H1 (cell line): ENCODE results near the gene GATD1. TPM values are rescaled to one million over a fixed set of nuclear protein-coding genes. Genes with fewer than 3 reads are reported as not detected.
A peak's percentile ranks its signal among the peaks of the same experiment; 100 is the strongest.

ENCODE experiments used
- CBX5 ChIP-seq: fragments of 300-800, 300-1000 bp; sonication (generic); IDR thresholded peaks from 2 replicates; pipeline ENCODE4 v1.7.1; 2016; ENCODE audit warnings: antibody characterized with exemption, low read length, low read depth
- CREB1 ChIP-seq: IDR thresholded peaks from 2 replicates; pipeline ENCODE4 v1.6.1; 2012; ENCODE audit warnings: inconsistent platforms
- CTBP2 ChIP-seq: IDR thresholded peaks from 2 replicates; pipeline ENCODE4 v1.7.0; 2011; ENCODE audit warnings: borderline replicate concordance, mild to moderate bottlenecking, moderate library complexity, mixed read lengths, low read length; ENCODE audit not compliant: insufficient read depth, insufficient read length
- EGR1 ChIP-seq: IDR thresholded peaks from 2 replicates; pipeline ENCODE4 v1.6.1; 2011; ENCODE audit warnings: low read depth, low read length, borderline replicate concordance
- GABPA ChIP-seq: IDR thresholded peaks from 2 replicates; pipeline ENCODE4 v1.6.1; 2011; ENCODE audit warnings: mild to moderate bottlenecking, low read length, moderate library complexity, borderline replicate concordance; ENCODE audit not compliant: insufficient read depth
- POU5F1 ChIP-seq: IDR thresholded peaks from 2 replicates; pipeline ENCODE4 v1.6.1; 2011; ENCODE audit warnings: low read depth, mild to moderate bottlenecking, low read length, moderate library complexity
- TAF1 ChIP-seq: IDR thresholded peaks from 2 replicates; pipeline ENCODE4 v1.6.1; 2011; ENCODE audit warnings: mild to moderate bottlenecking, low read depth, low read length
- TEAD4 ChIP-seq: IDR thresholded peaks from 2 replicates; pipeline ENCODE4 v1.6.1; 2012; ENCODE audit warnings: low read depth, low read length, inconsistent platforms, mixed read lengths
- polyA plus RNA-seq, 7 experiments: library from polyadenylated mRNA; depleted of rRNA in 3 of 7; stranded (reverse) in 5 of 7; unstranded in 2 of 7; fragments of >200 nt in 5 of 7; fragments of 200-250 nt in 2 of 7; gene quantifications; 1 replicate in 5 of 7; 2 replicates in 1 of 7; 4 replicates in 1 of 7; pipeline versions ENCODE4 v1.2.1 to v1.2.3, GENCODE V29; 2011 to 2013; ENCODE audit warnings: missing spikeins in 2 of 7, mixed read lengths in 2 of 7
- total RNA-seq: library from RNA; stranded (reverse); fragmentation: NEBNext Ultra II Directional; extraction: Animal tissue kit (Norgen Biotek cat#: 25700); gene quantifications from 2 replicates; pipeline ENCODE4 v1.2.1, GENCODE V29; 2021
- TF ChIP-seq, protein P1 (sequence below): IDR thresholded peaks from 2 replicates; pipeline ENCODE4 v1.6.1; 2012; ENCODE audit warnings: low read length, inconsistent platforms
- TF ChIP-seq, protein P2 (sequence below): fragments of 300-600 bp; sonication (generic); IDR thresholded peaks from 2 replicates; pipeline ENCODE4 v1.7.1; 2012; ENCODE audit warnings: low read length, moderate library complexity, mild to moderate bottlenecking, inconsistent platforms; ENCODE audit not compliant: insufficient replicate concordance

GATD1 gene
- total and polyA plus RNA-seq, 2 of the 8 experiments (the other 6 are each of a cell fraction or from before 2014, with no cell fraction given): 47.5 to 54.8 TPM

DNA sequence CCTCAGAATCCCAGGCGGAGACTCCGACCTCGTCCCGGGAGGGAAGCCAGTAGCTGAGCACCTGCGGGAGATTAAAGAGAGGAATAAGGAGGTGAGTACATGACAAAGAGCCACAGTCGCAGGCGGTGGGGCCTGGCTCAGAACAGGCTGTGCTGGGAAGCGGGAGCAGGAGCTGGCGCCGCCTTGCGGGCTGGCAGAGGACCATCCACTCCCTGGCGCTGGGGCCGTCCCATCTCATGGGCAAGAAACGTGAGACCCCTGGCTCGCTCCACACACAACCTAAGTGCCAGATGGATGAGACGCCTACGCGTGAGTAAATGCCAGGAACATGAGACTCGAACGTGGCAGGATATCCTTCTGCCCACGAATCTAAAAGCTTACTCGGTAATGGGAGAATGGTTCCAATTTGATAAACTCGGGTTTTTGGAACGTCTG is 6.3 kb upstream of the GATD1 start (continued):
- TF ChIP-seq, protein P1, sequence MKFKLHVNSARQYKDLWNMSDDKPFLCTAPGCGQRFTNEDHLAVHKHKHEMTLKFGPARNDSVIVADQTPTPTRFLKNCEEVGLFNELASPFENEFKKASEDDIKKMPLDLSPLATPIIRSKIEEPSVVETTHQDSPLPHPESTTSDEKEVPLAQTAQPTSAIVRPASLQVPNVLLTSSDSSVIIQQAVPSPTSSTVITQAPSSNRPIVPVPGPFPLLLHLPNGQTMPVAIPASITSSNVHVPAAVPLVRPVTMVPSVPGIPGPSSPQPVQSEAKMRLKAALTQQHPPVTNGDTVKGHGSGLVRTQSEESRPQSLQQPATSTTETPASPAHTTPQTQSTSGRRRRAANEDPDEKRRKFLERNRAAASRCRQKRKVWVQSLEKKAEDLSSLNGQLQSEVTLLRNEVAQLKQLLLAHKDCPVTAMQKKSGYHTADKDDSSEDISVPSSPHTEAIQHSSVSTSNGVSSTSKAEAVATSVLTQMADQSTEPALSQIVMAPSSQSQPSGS: no peak; the same call in 1 of the 2 replicates
- TF ChIP-seq TEAD4 (no peak), EGR1 (no peak), CREB1 (no peak), CTBP2 (peak; percentile 73), CBX5 (no peak), POU5F1 (no peak), GABPA (peak; percentile 77; the same call in 1 of the 2 replicates), TAF1 (peak; percentile 52; the same call in 1 of the 2 replicates)
- TF ChIP-seq, protein P2, sequence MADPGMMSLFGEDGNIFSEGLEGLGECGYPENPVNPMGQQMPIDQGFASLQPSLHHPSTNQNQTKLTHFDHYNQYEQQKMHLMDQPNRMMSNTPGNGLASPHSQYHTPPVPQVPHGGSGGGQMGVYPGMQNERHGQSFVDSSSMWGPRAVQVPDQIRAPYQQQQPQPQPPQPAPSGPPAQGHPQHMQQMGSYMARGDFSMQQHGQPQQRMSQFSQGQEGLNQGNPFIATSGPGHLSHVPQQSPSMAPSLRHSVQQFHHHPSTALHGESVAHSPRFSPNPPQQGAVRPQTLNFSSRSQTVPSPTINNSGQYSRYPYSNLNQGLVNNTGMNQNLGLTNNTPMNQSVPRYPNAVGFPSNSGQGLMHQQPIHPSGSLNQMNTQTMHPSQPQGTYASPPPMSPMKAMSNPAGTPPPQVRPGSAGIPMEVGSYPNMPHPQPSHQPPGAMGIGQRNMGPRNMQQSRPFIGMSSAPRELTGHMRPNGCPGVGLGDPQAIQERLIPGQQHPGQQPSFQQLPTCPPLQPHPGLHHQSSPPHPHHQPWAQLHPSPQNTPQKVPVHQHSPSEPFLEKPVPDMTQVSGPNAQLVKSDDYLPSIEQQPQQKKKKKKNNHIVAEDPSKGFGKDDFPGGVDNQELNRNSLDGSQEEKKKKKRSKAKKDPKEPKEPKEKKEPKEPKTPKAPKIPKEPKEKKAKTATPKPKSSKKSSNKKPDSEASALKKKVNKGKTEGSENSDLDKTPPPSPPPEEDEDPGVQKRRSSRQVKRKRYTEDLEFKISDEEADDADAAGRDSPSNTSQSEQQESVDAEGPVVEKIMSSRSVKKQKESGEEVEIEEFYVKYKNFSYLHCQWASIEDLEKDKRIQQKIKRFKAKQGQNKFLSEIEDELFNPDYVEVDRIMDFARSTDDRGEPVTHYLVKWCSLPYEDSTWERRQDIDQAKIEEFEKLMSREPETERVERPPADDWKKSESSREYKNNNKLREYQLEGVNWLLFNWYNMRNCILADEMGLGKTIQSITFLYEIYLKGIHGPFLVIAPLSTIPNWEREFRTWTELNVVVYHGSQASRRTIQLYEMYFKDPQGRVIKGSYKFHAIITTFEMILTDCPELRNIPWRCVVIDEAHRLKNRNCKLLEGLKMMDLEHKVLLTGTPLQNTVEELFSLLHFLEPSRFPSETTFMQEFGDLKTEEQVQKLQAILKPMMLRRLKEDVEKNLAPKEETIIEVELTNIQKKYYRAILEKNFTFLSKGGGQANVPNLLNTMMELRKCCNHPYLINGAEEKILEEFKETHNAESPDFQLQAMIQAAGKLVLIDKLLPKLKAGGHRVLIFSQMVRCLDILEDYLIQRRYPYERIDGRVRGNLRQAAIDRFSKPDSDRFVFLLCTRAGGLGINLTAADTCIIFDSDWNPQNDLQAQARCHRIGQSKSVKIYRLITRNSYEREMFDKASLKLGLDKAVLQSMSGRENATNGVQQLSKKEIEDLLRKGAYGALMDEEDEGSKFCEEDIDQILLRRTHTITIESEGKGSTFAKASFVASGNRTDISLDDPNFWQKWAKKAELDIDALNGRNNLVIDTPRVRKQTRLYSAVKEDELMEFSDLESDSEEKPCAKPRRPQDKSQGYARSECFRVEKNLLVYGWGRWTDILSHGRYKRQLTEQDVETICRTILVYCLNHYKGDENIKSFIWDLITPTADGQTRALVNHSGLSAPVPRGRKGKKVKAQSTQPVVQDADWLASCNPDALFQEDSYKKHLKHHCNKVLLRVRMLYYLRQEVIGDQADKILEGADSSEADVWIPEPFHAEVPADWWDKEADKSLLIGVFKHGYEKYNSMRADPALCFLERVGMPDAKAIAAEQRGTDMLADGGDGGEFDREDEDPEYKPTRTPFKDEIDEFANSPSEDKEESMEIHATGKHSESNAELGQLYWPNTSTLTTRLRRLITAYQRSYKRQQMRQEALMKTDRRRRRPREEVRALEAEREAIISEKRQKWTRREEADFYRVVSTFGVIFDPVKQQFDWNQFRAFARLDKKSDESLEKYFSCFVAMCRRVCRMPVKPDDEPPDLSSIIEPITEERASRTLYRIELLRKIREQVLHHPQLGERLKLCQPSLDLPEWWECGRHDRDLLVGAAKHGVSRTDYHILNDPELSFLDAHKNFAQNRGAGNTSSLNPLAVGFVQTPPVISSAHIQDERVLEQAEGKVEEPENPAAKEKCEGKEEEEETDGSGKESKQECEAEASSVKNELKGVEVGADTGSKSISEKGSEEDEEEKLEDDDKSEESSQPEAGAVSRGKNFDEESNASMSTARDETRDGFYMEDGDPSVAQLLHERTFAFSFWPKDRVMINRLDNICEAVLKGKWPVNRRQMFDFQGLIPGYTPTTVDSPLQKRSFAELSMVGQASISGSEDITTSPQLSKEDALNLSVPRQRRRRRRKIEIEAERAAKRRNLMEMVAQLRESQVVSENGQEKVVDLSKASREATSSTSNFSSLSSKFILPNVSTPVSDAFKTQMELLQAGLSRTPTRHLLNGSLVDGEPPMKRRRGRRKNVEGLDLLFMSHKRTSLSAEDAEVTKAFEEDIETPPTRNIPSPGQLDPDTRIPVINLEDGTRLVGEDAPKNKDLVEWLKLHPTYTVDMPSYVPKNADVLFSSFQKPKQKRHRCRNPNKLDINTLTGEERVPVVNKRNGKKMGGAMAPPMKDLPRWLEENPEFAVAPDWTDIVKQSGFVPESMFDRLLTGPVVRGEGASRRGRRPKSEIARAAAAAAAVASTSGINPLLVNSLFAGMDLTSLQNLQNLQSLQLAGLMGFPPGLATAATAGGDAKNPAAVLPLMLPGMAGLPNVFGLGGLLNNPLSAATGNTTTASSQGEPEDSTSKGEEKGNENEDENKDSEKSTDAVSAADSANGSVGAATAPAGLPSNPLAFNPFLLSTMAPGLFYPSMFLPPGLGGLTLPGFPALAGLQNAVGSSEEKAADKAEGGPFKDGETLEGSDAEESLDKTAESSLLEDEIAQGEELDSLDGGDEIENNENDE: no peak
